HG03159 (cell line): ENCODE data around the gene WNT9A.
"Not testable (repeated sequence)": the region's sequence is repeated elsewhere in the genome, so short reads cannot be mapped to it uniquely, and the experiment has no call there.

Experiments
- ATAC-seq: cut with Tn5 transposase; IDR thresholded peaks from one replicate; pipeline ENCODE4 v1.9.1; 2021; ENCODE audit warnings: mild to moderate bottlenecking, moderate library complexity; ENCODE audit not compliant: unreplicated experiment

The WNT9A gene

DNA sequence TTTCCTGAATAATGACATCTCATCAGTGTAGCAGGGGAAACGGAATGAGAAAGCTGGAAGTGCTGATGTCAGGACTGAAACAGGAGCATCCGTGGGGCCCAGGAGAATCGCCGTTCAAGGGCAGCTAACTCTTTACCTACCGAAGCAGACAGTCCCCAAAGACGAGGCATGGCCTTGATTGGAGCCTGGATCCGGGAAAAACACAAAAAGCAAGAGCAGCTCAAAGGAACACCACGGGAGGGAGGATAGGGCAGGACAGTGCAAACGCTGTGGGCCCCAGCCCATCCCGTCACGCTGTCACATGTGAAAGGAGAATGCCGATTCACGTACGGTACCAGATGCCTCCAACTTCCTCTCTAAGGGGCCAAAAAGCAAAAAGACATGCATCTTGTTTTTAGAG, 34.9 kb downstream of the WNT9A start:
- no peak for ATAC-seq

DNA sequence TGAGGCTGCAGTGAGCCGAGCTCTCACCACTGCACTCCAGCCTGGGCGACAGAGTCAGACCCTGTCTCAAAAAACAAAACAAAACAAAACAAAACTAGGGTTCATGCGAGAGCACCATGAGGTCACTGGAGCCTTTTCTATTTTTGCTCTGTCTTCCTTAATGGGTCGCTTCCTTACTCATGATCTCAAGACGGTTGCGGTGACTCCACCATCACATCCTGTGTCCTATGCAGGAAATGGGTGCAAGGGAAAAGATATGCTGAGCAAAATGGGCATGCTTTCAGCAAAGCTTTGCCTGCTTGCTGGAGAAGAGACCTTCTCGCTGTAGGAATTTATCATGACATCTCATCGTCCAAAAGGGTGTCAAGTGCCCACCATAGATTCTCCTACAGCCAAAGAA, 36.4 kb downstream of the WNT9A start:
- no peak for ATAC-seq

DNA sequence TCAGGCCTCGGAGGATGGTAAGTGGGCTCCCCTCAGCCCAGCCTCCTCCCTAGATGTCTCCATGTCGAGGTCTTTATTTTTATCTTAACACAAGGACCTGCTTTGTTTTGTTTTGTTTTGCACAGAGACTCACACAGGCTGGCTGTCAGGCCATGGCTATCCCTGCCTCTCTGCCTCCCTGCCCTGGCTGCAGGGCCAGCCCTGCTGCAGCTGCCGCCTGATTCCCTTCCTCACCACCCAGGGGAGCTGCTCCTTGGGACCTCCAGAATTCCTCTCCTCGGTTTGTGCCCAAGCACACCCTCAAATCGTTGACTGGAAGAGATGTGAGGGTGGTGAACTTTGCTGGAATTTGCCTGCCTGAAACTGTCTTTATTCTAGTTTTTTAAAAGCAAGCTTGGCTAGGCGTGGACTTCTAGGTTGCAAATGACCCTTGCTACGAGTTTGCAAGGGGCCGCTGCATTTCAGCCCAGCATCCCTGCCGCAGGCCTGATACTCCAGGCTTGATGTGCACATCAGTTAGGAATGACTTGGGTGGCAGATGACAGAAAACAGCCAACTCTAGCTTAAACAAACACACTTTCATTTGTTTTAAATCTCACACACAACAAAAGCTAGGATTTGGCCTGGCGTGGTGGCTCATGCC, 37.1 kb downstream of the WNT9A start:
- no peak for ATAC-seq

DNA sequence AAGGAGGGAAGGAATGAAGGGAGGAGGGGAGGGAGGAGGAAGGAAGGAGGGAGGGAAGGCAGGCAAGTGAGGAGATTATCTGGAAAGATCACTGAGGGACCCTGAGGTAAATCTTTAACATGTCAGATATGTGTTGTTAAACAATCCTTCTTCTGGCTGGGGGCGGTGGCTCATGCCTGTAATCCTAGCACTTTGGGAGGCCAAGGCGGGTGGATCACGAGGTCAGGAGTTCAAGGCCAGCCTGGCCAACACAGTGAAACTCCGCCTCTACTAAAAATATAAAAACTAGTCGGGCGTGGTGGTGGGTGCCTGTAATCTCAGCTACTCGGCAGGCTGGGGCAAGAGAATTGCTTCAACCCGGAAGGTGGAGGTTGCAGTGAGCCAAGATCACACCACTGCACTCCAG, 37.8 kb downstream of the WNT9A start:
- ATAC-seq = not testable (repeated sequence)

DNA sequence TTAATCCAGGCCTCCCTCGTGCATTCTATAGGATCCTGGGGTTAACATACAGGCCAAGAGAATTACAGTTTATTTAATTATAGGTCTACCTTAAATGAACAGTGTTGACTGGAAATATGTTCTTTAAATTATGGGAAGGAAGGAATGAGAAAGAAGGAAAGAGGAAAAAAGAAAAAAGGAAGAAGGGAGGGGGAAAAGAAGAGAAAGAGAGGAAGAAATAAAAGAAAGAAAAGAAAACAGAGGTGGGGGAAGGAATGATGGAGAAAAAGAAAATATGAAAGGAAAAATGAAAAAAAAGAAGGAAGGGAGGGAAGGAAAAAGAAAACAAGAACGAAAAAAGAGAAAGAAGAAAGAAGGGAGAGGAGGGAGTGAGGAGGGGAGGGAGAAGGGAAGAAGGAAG, 38.5 kb downstream of the WNT9A start:
- no peak for ATAC-seq

DNA sequence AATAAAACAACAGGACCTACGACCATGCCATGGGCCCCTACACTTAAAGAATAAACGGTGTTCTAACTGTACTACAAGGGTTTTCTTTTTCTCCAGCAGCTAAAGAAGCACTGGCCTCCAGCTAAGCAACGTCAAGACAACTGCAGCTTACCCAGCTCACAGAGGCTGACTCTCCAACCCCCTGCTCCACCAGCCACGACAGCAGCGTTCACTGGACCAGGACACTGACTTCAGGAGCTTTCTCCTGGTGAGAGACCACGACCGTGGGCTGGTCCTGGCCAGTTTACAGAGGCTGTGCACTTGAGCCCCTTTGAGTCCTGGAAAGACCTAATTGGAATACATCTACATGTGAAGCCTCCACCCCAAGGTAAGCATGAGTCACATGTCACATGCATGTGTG, 39.4 kb downstream of the WNT9A start:
- no peak for ATAC-seq

DNA sequence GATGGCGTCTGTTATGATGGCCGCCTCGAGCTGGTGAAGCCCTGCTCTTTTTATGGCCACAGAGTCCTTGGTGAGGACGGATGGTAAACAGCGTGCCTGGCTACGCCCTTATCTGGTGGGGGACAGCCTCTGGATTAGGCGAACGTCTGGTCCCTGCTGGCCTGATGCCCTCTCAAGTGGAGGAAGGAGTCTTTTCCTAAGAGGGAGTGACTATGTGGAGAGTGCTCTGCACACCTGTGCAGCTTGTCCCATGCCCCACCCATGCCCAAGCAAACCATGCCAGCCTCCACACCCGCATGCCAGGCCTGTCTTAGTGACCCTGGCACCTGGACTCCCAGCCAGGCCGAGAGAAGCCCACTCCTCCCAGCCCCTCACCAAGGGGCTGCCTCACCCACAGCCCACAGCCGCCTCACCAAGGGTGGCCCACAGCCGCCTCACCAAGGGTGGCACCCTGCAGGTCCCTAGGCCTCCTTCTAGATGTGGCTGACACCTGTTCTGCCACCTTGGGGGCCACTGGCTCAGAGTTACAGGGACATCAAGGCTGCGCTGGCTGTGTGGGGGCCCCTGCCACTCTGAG, 40.2 kb downstream of the WNT9A start:
- no peak for ATAC-seq

DNA sequence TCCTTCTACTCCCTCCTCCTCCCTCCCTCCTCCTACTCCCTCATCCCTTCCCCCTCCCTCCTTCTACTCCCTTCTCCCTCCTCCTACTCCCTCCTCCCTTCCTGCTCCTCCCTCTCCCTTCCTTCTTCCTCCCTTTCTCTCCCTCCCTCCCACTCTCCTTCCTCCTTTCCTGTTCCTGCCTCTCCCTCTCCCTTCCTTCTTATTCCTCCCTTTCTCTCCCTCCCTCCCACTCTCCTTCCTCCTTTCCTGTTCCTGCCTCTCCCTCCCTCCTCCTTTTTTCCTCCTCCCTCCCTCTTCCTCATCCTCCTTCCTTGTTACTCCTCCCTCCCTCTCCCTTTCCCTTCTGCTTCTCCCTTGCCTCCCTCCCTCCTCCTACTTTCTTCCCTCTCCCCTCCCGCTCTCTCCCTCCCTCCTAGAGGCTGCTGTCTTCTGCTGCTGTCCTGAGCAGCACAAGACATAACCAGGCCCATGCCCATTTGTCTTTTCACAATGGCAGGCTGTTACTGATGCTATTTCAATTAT, 41.1 kb downstream of the WNT9A start:
- ATAC-seq = no peak

DNA sequence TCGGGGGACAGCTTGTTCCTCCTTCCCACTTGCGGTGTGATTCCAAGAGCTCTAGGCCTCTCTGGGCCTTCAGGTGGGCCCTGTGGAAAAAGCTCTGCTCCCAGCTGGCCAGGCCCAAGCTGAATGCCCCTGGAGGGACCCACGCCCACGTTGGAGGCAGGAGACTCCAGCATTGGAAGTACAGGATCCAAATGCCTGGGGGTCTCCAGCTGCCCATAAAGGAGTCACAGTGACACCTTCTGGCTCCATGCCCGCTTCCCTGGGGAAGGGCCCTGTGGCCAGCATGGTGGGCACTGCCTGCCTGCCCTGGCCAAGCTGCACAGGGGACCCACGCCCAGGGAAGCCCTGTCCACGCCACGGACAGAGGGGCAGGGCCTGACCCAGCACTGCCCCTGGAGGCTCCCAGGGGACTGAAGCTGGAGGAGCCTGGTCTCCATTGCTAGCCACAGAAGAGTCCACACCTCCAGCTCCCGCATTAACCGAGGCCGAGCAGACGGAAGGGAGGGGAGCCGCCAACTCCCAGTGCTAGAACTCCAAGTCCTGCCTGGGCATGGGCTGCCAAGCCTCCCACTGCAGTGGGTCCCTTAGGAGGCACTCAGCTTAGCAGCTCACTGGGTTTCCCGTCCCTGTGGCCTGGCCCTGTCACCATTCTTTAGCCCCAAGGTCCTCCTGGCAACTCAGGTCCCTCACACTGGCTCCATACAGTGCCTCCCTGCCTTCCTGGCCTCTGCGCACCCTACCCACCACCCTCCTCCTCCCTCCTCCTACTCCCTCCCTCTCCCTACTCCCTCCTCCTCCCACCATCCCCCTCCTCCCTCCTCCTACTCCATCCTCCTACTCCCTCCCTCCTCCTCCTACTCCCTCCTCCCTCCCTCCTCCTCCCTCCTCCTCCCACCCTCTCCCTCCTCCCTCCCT, 41.9 kb downstream of the WNT9A start:
- ATAC-seq = no peak

DNA sequence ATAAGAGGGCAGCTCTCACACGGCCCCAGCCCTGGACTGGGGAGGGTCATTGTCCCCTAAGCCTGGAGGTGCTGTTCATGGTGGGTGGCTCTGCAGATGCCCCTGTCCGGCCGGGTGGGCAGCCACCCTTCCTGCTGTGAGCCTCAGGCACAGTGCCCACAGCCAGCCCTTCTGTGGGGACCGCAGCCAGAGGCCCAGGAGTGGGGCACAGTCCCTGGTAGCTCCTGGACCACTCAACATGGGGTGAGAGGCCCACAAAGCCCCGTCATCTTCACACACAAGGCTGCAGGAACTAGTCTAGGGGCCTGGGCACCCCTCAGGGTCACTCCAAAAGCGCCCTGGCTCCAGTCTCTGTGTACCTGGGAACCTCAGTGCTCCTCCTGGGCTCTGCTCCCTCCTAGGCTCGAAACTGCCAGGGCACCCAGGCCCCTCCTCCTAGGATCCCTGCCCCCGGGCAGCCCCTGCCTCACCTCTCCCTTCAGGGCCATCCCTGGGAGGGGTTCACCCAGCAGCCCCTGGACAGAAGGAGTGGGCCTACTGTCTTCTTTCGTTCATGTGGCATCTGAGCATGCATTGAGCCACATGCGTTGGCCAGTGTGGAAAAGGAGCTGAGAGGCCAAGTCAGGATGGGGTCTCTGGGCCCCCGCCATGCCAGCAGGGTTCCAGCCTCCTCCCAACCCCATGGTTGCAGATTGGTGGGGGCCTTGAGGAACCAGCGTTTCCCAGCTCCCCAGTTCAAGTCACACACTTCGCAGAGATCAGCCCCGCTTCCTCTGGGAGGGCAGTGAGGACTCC, 43.0 kb downstream of the WNT9A start:
- no peak for ATAC-seq

DNA sequence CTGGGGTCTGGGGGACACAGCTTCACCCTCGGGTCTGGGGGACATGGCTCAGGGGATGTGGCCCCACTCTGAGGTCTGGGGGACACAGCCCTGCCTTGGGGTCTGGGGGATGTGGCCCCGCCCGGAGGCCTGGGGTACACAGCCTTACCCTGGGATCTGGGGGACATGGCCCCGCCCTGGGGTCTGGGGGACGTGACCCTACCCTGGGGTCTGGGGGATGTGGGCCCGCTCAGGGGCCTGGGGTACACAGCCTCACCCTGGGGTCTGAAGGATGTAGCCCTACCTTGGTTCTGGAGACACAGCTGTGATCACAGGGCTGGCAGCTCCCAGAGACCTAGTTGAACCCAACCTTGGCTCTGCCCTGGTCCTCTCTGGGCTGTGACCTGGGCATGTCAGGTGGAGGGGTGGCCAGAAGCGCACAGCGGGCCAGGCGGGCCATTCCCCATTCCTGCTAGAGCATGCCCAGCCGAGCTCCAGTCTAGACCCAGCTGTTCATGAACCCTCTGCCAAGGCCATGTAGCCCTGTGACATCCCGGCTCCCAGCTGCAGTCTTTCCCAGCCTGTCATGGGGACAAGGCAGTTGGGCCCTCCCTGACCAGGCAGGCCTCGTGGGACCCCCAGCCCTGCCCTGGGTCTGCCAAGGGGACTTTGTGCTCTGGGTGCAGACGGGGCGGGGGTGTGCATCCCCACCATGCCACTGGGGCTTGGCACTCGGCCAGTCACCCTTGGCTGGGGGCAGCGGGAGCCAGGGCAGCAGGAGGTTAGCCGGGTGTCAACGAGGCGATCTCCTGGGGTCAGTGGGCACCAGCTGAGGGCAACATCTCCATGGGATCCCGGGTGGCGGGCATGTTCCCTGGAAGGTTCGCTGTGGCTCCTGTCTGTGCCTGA, 43.9 kb downstream of the WNT9A start:
- ATAC-seq = no peak

DNA sequence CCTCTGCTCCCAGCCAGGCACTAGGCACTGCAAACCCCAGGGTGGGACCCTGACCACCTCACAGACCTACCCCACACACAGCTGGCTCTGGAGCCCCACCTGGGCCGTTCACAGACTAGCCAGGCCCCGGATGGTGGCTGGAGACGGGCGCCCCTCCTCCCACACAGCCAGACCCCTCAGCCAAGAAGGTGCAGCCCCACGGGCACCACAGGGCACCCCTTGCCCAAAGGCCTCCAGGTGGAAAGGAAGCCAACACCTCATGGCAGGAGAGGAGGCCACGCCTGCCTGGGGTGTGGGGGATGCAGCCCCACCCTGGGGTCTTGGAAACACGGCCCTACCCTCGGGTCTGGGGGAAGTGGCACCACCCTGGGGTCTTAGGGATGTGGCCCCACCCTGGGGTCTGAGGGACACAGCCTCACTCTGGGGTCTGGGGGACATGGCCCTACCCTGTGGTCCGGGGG, 44.6 kb downstream of the WNT9A start:
- ATAC-seq = no peak

DNA sequence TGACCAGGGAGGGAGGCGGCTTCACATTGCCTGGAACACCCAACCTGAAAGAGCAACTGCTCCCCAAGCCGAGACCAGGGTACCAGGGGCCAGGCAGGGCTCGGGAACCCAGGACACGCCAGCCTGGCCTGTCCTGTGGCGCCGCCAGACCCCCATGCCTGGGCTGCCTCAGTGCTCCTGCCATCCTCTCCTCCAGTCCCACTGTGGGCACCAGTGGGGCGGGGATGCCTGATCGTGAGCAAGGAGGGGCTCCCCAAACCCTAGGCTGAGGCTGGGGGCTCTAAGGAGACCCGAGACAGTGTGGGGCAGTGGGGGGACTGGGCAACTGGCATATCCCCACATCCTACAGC, 45.1 kb downstream of the WNT9A start:
- no peak for ATAC-seq

DNA sequence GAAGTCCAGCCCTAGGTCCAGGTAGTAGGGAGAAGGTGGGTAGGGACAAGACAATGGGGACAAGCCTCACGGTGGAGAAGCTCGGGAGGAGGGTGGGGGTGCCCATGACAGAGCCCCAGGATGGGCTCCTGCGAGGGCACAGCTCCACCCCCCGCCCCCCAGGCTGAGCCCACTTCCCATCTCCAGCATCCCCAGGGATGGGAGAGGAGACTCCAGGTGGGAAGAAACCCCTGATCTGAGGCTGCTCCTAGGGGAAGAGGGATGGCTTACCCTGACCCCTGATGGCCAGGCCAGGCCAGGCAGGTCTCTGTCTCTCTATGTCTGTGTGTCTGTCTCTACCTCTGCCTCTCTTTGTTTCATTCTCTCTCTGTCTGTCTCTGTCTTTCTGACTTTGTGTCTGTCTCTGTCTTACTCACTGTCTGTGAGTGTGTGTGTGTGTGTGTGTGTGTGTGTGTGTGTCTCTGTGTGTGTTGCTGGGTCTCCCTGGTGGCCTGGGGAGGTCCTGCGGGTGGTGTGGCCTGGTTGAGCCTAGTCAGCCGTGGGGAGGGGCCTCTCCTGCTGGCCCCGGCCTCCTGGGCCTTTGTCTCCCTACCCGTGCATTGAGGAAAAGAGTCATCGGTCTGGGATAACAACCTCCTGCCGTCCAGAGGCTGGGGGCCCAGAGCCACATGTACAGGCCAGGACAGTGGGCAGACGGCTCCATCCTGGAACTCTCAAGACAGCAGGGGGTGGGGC, 45.7 kb downstream of the WNT9A start:
- no peak for ATAC-seq

DNA sequence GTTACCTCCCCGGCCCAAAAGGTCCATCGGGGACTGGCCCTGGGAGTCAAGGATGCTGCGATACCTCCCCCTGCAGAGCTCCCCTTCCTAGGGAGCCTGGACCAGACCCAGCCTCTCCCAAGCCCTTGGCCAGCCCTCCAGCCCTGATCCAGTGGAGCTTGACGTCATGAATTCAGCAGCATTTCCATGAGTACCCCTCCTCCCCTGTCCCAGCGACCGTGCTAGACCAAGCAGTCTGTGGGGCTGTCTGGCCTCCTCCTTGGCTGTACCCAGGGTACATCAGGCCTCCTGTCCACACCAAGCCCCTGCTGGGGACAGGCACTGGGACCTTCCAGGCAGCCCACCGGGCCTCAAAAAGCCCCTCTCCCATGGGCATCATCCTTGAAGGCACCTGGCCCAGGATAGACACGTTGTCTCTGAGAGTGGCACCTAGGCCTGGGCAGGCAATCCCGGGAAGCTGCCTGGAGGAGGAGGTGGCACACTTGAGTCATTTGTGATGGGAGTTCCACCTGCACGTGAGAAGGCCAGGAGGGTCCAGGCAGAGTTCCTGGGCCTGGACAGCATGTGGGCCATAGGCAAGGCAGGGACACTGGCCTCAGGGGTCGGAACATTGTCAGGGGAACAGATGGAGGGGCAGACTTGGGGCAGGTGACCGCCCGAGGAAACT, 46.4 kb downstream of the WNT9A start:
- ATAC-seq = no peak

DNA sequence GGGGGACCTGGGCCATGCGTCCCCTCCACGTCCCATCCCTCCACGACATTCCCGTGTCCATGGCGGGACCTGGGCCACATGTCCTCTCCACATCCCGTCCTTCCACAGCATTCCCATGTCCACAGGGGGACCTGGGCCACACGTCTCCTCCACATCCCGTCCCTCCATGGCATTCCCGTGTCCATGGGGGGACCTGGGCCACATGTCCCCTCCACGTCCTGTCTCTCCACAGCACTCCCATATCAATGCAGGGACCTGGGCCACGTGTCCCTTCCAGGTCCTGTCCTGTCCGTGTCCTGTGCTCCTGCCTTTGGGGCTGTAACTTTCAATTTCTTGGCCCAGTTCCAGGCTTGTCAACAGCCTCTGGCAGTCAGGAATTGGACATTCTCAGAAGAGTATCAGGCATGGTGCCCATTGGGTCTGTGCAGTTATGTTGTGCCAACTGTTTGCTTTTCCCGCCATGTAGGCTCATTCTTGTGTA, 47.1 kb downstream of the WNT9A start:
- ATAC-seq = no peak

DNA sequence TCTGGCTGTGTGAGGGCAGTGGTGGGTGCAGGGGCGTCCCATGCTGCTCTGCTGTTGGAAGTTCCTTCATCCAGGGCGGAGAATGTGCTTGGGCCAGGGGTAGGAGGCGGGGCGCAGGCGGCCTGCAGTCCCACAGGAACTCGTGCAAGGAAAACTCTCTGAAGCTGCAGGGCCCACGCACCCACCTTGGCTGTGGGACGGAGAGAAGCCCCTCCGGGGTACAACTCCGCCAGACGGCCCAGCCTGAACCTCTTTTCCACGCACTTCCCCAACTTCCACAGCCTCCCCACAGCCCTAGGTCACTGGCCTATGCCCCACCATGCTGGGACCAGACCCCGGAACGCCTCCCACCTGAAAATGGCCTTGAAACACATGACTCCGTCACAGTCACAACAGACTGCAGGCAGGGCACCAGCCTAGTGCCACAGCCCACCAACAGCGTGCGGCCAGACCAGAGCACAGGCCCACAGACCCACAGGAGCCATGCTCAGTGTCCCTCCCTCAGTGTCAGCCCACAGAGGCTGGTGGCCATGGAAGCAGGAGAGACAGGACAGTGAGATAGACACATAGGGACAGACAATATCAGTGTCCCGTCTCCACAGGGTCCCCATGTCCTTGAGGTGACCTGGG, 47.8 kb downstream of the WNT9A start:
- ATAC-seq = no peak

DNA sequence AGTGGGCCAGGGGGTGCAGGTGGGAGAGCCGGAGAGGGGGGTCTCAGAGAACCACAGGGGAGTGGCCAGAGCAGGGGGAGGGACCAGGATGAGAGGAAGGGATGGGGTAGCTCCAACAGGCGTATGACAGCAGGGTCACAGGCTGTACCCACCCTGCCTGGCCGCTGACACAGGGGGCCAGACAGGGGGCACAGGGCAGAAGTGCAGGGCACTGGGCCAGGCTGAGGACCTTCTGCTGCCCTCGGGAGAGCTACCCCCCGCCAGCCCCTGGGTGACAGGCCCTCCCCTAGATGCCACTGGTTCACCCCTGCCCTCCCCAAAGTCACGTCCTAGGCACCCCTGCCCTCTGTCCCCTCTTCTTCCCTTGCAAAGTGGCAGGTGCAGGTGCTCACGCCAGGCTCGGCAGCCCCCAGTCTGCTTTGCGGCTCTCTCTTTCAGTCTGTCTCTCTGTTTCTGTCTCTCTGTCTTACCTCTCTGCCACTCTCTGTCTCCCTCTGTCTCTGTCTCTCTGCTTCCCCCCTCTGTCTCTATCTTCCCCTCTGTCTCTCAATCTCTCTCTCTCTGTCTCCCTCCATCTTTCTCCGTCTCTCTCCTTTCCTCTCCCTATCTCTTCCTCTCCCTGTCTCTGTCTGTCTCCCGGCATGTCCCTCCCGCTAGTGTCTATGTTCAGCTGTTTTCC, 48.5 kb downstream of the WNT9A start:
- no peak for ATAC-seq
